ENCODE measurements around the gene ALDH1A1.

ALDH1A1 gene

GRCh38 chr9:72952914-72953313 lies at the start of gene ALDH1A1:
Gene ALDH1A1, minus strand, starts transcription at chr9:72953053. Its CDS starts 53 bp downstream, at chr9:72953000.
- DNase-seq (ENCODE audit: low spot score) = no peak

- DNase-seq (ENCODE audit: low spot score) = no peak
These were observed 49.0 kb upstream of the ALDH1A1 start for GRCh38 chr9:73001860-73002259.

GRCh38 chr9:72998363-72998762 lies 45.5 kb upstream of the ALDH1A1 start:
- no peak for DNase-seq (ENCODE audit: low spot score)

- no peak for DNase-seq (ENCODE audit: low spot score)
These were observed 44.6 kb upstream of the ALDH1A1 start for GRCh38 chr9:72997387-72997995.

- no peak for DNase-seq (ENCODE audit: low spot score)
These were observed 43.9 kb upstream of the ALDH1A1 start for GRCh38 chr9:72996684-72997314.

- DNase-seq (ENCODE audit: low spot score) = no peak
These were observed 43.3 kb upstream of the ALDH1A1 start for GRCh38 chr9:72996114-72996513.

GRCh38 chr9:72995131-72996024 lies 42.5 kb upstream of the ALDH1A1 start:
- DNase-seq (ENCODE audit: low spot score) = no peak

- no peak for DNase-seq (ENCODE audit: low spot score)
These were observed 38.9 kb upstream of the ALDH1A1 start for GRCh38 chr9:72991772-72992171.

- DNase-seq (ENCODE audit: low spot score) = no peak
These were observed 37.7 kb upstream of the ALDH1A1 start for GRCh38 chr9:72990397-72991182.

- no peak for DNase-seq (ENCODE audit: low spot score)
These were observed 33.8 kb upstream of the ALDH1A1 start for GRCh38 chr9:72986522-72987116.

GRCh38 chr9:72985746-72986145 lies 32.9 kb upstream of the ALDH1A1 start:
- no peak for DNase-seq (ENCODE audit: low spot score)

- DNase-seq (ENCODE audit: low spot score) = no peak
These were observed 32.1 kb upstream of the ALDH1A1 start for GRCh38 chr9:72984991-72985390.

GRCh38 chr9:72984226-72984947 lies 31.5 kb upstream of the ALDH1A1 start:
- no peak for DNase-seq (ENCODE audit: low spot score)

GRCh38 chr9:72983512-72984225 lies 30.8 kb upstream of the ALDH1A1 start:
- no peak for DNase-seq (ENCODE audit: low spot score)

- DNase-seq (ENCODE audit: low spot score) = no peak
These were observed 30.2 kb upstream of the ALDH1A1 start for GRCh38 chr9:72983056-72983455.

- DNase-seq (ENCODE audit: low spot score) = no peak
These were observed 29.4 kb upstream of the ALDH1A1 start for GRCh38 chr9:72982146-72982799.

GRCh38 chr9:72981433-72981832 lies 28.6 kb upstream of the ALDH1A1 start:
- no peak for DNase-seq (ENCODE audit: low spot score)

GRCh38 chr9:72980600-72981265 lies 27.9 kb upstream of the ALDH1A1 start:
- no peak for DNase-seq (ENCODE audit: low spot score)

GRCh38 chr9:72980183-72980582 lies 27.3 kb upstream of the ALDH1A1 start:
- no peak for DNase-seq (ENCODE audit: low spot score)
